SK-N-SH treated with all-trans-retinoic acid at 6 μM for 48 hours (cell line): ENCODE data around the gene CLECL1.

Experiments
- CSDC2 ChIP-seq: fragments of 250-450 bp; sonication (Bioruptor Pico); IDR thresholded peaks from 2 replicates; pipeline ENCODE4 v1.5.0; 2020; ENCODE audit warnings: mild to moderate bottlenecking, moderate library complexity
- GLIS3 ChIP-seq: fragments of 250-450 bp; sonication (Bioruptor Pico); IDR thresholded peaks from 2 replicates; pipeline ENCODE4 v1.5.0; 2020; ENCODE audit warnings: mild to moderate bottlenecking, moderate library complexity
- ISL1 ChIP-seq: fragments of 250-450 bp; sonication (Bioruptor Pico); IDR thresholded peaks from 2 replicates; pipeline ENCODE4 v2.1.2; 2022; ENCODE audit warnings: mild to moderate bottlenecking, moderate library complexity
- PPARA ChIP-seq: fragments of 250-450 bp; sonication (Bioruptor Pico); IDR thresholded peaks from 2 replicates; pipeline ENCODE4 v1.5.0; 2020; ENCODE audit warnings: mild to moderate bottlenecking, borderline replicate concordance
- TCF4 ChIP-seq: fragments of 250-450 bp; sonication (Bioruptor Pico); IDR thresholded peaks from 2 replicates; pipeline ENCODE4 v1.8.0; 2021; ENCODE audit warnings: mild to moderate bottlenecking, moderate library complexity, borderline replicate concordance
- ZFP30 ChIP-seq: fragments of 450-650 bp; formaldehyde crosslinking; IDR thresholded peaks from 2 replicates; pipeline ENCODE4 v1.5.0; 2022; ENCODE audit warnings: mild to moderate bottlenecking, moderate library complexity
- ZNF70 ChIP-seq: fragments of 450-650 bp; formaldehyde crosslinking; IDR thresholded peaks from 2 replicates; pipeline ENCODE4 v1.5.0; 2020; ENCODE audit warnings: mild to moderate bottlenecking, moderate library complexity
- TF ChIP-seq, protein P1 (sequence below): fragments of 250-450 bp; sonication (Bioruptor Pico); IDR thresholded peaks from 2 replicates; pipeline ENCODE4 v1.8.0; 2020; ENCODE audit warnings: mild to moderate bottlenecking, moderate library complexity, borderline replicate concordance
- TF ChIP-seq, protein P2 (sequence below): fragments of 250-450 bp; sonication (Bioruptor Pico); IDR thresholded peaks from 2 replicates; pipeline ENCODE4 v1.5.1; 2020; ENCODE audit warnings: low read depth, mild to moderate bottlenecking, moderate library complexity
- TF ChIP-seq, protein P3 (sequence below): fragments of 250-450 bp; sonication (Bioruptor Pico); IDR thresholded peaks from 2 replicates; pipeline ENCODE4 v1.8.0; 2021; ENCODE audit warnings: low read depth, mild to moderate bottlenecking, moderate library complexity, borderline replicate concordance

DNA sequence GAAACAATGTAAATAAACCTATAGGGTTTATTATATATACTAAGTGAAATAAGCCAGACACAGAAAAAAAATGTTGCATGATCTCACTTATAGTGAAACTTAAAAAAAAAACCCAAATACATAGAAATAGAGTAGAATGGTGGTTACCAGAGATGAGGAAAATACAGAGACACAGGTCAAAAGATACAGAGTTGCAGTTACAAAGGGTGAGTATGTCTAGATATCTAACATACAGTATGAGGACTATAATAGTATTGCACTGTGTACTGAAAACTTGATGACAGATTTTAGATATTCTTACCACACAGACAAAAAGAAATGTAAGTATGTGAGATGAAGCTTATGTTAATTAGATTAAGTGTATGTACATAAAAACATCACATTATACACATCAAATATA lies 35.3 kb downstream of the CLECL1 start:
- TF ChIP-seq, protein P1, sequence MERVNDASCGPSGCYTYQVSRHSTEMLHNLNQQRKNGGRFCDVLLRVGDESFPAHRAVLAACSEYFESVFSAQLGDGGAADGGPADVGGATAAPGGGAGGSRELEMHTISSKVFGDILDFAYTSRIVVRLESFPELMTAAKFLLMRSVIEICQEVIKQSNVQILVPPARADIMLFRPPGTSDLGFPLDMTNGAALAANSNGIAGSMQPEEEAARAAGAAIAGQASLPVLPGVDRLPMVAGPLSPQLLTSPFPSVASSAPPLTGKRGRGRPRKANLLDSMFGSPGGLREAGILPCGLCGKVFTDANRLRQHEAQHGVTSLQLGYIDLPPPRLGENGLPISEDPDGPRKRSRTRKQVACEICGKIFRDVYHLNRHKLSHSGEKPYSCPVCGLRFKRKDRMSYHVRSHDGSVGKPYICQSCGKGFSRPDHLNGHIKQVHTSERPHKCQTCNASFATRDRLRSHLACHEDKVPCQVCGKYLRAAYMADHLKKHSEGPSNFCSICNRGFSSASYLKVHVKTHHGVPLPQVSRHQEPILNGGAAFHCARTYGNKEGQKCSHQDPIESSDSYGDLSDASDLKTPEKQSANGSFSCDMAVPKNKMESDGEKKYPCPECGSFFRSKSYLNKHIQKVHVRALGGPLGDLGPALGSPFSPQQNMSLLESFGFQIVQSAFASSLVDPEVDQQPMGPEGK = no peak
- TF ChIP-seq TCF4 (CRISPR knock-in tag) = no peak
- TF ChIP-seq, protein P2, sequence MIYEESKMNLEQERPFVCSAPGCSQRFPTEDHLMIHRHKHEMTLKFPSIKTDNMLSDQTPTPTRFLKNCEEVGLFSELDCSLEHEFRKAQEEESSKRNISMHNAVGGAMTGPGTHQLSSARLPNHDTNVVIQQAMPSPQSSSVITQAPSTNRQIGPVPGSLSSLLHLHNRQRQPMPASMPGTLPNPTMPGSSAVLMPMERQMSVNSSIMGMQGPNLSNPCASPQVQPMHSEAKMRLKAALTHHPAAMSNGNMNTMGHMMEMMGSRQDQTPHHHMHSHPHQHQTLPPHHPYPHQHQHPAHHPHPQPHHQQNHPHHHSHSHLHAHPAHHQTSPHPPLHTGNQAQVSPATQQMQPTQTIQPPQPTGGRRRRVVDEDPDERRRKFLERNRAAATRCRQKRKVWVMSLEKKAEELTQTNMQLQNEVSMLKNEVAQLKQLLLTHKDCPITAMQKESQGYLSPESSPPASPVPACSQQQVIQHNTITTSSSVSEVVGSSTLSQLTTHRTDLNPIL = no peak
- no peak for TF ChIP-seq GLIS3 (CRISPR knock-in tag)
- TF ChIP-seq, protein P3, sequence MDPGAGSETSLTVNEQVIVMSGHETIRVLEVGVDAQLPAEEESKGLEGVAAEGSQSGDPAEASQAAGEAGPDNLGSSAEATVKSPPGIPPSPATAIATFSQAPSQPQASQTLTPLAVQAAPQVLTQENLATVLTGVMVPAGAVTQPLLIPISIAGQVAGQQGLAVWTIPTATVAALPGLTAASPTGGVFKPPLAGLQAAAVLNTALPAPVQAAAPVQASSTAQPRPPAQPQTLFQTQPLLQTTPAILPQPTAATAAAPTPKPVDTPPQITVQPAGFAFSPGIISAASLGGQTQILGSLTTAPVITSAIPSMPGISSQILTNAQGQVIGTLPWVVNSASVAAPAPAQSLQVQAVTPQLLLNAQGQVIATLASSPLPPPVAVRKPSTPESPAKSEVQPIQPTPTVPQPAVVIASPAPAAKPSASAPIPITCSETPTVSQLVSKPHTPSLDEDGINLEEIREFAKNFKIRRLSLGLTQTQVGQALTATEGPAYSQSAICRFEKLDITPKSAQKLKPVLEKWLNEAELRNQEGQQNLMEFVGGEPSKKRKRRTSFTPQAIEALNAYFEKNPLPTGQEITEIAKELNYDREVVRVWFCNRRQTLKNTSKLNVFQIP (CRISPR knock-in tag) = no peak
- TF ChIP-seq PPARA (CRISPR knock-in tag) = no peak
- TF ChIP-seq ZNF70 (CRISPR knock-in tag) = no peak
- no peak for TF ChIP-seq ZFP30 (CRISPR knock-in tag)
- TF ChIP-seq CSDC2 (CRISPR knock-in tag) = no peak
- TF ChIP-seq ISL1 (CRISPR knock-in tag) = no peak
